Karpas-422 (cell line): Measurements from ENCODE around the gene CCDC192. TPM values are rescaled to one million over a fixed set of nuclear protein-coding genes. Genes with fewer than 3 reads are reported as not detected.

ENCODE experiments used
- DNase-seq: peaks from one replicate; pipeline ENCODE4 v3.0.0-alpha.2; 2015
- H2AFZ ChIP-seq: fragments of 200-600 bp; sonication (generic); 2 replicates; pipeline ENCODE4 v1.6.1; 2014; ENCODE audit warnings: antibody characterized with exemption, low read length, mixed read lengths
- H3K27ac ChIP-seq: fragments of 200-600 bp; sonication (generic); 2 replicates; pipeline ENCODE4 v1.5.1; 2014; ENCODE audit warnings: mild to moderate bottlenecking, low read length, moderate library complexity
- H3K27me3 ChIP-seq: fragments of 200-600 bp; sonication (generic); 2 replicates; pipeline ENCODE4 v1.6.1; 2014; ENCODE audit warnings: low read length, mixed read lengths
- H3K36me3 ChIP-seq: fragments of 200-600 bp; sonication (generic); 2 replicates; pipeline ENCODE4 v1.6.1; 2014; ENCODE audit warnings: low read length, mixed read lengths; ENCODE audit not compliant: insufficient read depth
- H3K4me1 ChIP-seq: fragments of 200-600 bp; sonication (generic); 2 replicates; pipeline ENCODE4 v1.6.1; 2014; ENCODE audit warnings: mild to moderate bottlenecking, low read length, mixed read lengths
- H3K4me2 ChIP-seq: fragments of 200-600 bp; sonication (generic); 2 replicates; pipeline ENCODE4 v1.6.1; 2014; ENCODE audit warnings: low read length, low read depth, mild to moderate bottlenecking; ENCODE audit not compliant: poor library complexity, severe bottlenecking
- H3K4me3 ChIP-seq: fragments of 200-600 bp; sonication (generic); 2 replicates; pipeline ENCODE4 v1.5.1; 2014; ENCODE audit warnings: mild to moderate bottlenecking, antibody characterized with exemption, low read length, mixed read lengths
- H3K79me2 ChIP-seq: fragments of 200-600 bp; sonication (generic); 2 replicates; pipeline ENCODE4 v1.6.1; 2014; ENCODE audit warnings: mild to moderate bottlenecking, low read length, mixed read lengths
- H3K9ac ChIP-seq: fragments of 200-600 bp; sonication (generic); 2 replicates; pipeline ENCODE4 v1.6.0; 2014; ENCODE audit warnings: low read length
- H3K9me2 ChIP-seq: fragments of 200-600 bp; sonication (generic), shearing (Covaris generic); replicated peaks from 2 replicates; pipeline ENCODE4 v1.6.0; 2014; ENCODE audit warnings: mild to moderate bottlenecking, low read length, moderate library complexity; ENCODE audit not compliant: insufficient read depth
- H3K9me3 ChIP-seq: fragments of 300-700, 200-600 bp; sonication (generic); 2 replicates; pipeline ENCODE4 v1.6.1; 2014; ENCODE audit warnings: low read length, mixed read lengths
- H4K20me1 ChIP-seq: fragments of 200-600 bp; sonication (generic); 2 replicates; pipeline ENCODE4 v1.6.1; 2014; ENCODE audit warnings: mild to moderate bottlenecking, antibody characterized with exemption, low read length, low read depth; ENCODE audit not compliant: insufficient read depth
- total RNA-seq: library from RNA; depleted of rRNA; stranded (reverse); fragments of >200 nt; shearing (Covaris generic); gene quantifications from 2 replicates; pipeline ENCODE4 v1.2.3, GENCODE V29; 2014; ENCODE audit warnings: low replicate concordance

CCDC192 gene
- total RNA-seq, 1 experiment from 2014 or later = not detected

DNA sequence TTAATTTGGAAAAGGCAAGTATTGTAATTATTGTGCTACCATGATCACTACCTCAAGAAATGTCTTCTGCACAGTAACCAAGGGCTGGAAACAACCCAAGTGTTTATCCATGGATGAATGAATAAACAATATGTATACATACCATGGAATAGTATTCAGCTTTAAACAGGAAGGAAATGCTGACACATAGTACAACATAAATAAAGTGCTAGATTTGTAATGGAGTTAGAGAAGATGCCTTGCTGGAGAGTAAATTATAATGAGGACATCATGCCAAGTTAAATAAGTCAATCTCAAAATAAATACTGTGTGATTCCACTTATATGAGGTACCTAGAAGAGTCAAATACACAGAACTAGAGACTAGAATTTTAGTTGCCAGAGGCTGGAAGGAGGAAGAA is 160.0 kb downstream of the CCDC192 start:
- DNase-seq = no peak
- H3K79me2 ChIP-seq = no peaks in the 10 kb centered on the region
- no peaks in the 10 kb centered on the region for H3K27me3 ChIP-seq
- no peak overlapping the region for H3K4me2 ChIP-seq
- peak overlapping the region; percentile 24; the same call in 1 of the 2 replicates for H3K27ac ChIP-seq
- no peaks in the 10 kb centered on the region for H3K9me2 ChIP-seq
- no peak overlapping the region for H3K9ac ChIP-seq
- H2AFZ ChIP-seq = no peak overlapping the region
- H4K20me1 ChIP-seq = no peaks in the 10 kb centered on the region
- H3K4me1 ChIP-seq = peaks cover 67% of the 10 kb centered on the region
- no peak overlapping the region for H3K4me3 ChIP-seq
- no peaks in the 10 kb centered on the region for H3K36me3 ChIP-seq
- H3K9me3 ChIP-seq = no peaks in the 10 kb centered on the region

DNA sequence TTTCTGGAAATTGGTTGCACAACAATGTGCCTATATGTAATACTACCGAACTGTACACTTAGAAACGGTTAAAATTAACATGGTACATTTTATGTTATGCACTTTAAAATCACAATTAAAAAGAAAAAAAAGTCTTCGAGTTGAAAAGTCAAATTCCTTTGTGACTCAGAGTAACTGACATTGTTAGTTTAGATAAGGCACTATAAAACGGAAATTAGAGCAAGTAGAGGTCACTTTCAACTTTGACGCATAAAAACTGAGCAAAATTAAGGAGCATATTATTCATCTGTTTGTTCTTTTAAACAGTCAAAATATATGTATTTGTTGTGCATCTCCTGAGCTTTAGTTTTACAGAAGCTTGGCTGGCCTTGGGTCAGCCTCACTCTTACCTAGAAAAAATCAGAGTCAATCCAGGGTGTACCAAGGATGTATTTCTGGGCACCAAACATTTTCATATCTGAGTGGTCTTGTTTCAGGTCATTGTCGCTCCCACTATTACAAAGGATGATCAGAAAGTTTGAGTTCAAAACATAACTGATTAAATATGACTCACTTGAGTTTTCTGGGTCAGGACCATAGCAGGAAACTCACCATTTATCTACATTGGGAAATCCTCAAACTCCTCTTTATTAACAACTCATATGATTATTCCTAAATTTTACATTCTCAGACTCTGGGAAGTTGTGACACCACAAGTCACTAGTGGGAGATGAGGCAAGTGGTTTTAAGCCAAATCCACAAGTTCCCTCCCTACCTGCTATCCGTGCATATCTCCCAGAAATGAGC is 160.6 kb downstream of the CCDC192 start:
- H3K79me2 ChIP-seq = no peaks in the 10 kb centered on the region
- no peak for DNase-seq
- H3K9me2 ChIP-seq = no peaks in the 10 kb centered on the region
- no peak overlapping the region for H3K4me2 ChIP-seq
- no peak overlapping the region for H2AFZ ChIP-seq
- no peaks in the 10 kb centered on the region for H4K20me1 ChIP-seq
- H3K36me3 ChIP-seq = no peaks in the 10 kb centered on the region
- no peaks in the 10 kb centered on the region for H3K27me3 ChIP-seq
- no peaks in the 10 kb centered on the region for H3K9me3 ChIP-seq
- H3K9ac ChIP-seq = no peak overlapping the region
- no peak overlapping the region for H3K4me3 ChIP-seq
- H3K4me1 ChIP-seq = peaks cover 73% of the 10 kb centered on the region
- peak overlapping the region; percentile 5; the same call in 1 of the 2 replicates for H3K27ac ChIP-seq

- Histone ChIP-seq H3K4me3 (no peak overlapping the region), H3K9me3 (no peaks in the 10 kb centered on the region), H3K9ac (no peak overlapping the region), H3K36me3 (no peaks in the 10 kb centered on the region), H3K27ac (peak overlapping the region; percentile 5; the same call in 1 of the 2 replicates), H3K9me2 (no peaks in the 10 kb centered on the region), H3K79me2 (no peaks in the 10 kb centered on the region), H3K4me2 (no peak overlapping the region), H4K20me1 (no peaks in the 10 kb centered on the region), H3K4me1 (peaks cover 80% of the 10 kb centered on the region), H3K27me3 (no peaks in the 10 kb centered on the region), H2AFZ (no peak overlapping the region)
- no peak for DNase-seq
These were observed 161.3 kb downstream of the CCDC192 start for GRCh38 chr5:127864511-127864910.

DNA sequence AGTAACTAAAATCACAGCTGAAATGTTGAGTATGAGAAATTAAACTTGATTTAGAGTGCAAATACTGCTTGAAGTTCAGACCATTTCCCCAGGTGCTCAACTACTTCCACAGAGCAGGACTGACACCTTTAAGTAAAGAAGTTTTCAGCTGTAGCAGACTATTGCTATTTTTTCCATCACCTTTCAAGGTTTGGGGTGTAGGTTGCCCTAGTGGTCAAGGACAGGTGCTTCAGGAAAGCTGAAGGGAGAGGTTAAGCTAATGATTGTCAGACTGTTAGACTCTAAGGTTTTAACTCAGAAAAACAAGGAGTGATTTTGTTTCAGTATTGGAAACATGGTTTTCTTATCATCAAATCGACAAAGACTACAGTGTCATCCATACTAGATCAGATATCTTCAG is 162.1 kb downstream of the CCDC192 start:
- Histone ChIP-seq H3K27me3 (no peaks in the 10 kb centered on the region), H4K20me1 (no peaks in the 10 kb centered on the region), H3K9me3 (no peaks in the 10 kb centered on the region), H3K36me3 (no peaks in the 10 kb centered on the region), H3K4me2 (peak overlapping the region; percentile 67), H3K27ac (peak overlapping the region; percentile 92), H3K4me1 (peaks cover 87% of the 10 kb centered on the region), H2AFZ (no peak overlapping the region), H3K79me2 (no peaks in the 10 kb centered on the region), H3K9me2 (no peaks in the 10 kb centered on the region), H3K9ac (peak overlapping the region; percentile 12; the same call in 1 of the 2 replicates), H3K4me3 (no peak overlapping the region)
- peak; percentile 56 for DNase-seq

- Histone ChIP-seq H3K27me3 (no peaks in the 10 kb centered on the region), H3K79me2 (no peaks in the 10 kb centered on the region), H3K9ac (peak overlapping the region; percentile 62), H3K9me2 (no peaks in the 10 kb centered on the region), H2AFZ (no peak overlapping the region), H3K4me1 (peaks cover 93% of the 10 kb centered on the region), H3K27ac (peak overlapping the region; percentile 92), H3K36me3 (no peaks in the 10 kb centered on the region), H3K4me3 (peak overlapping the region; percentile 39), H3K4me2 (peak overlapping the region; percentile 67), H4K20me1 (no peaks in the 10 kb centered on the region), H3K9me3 (no peaks in the 10 kb centered on the region)
- DNase-seq = peak; percentile 92
These were observed 164.0 kb downstream of the CCDC192 start for GRCh38 chr5:127867022-127867783.

DNA sequence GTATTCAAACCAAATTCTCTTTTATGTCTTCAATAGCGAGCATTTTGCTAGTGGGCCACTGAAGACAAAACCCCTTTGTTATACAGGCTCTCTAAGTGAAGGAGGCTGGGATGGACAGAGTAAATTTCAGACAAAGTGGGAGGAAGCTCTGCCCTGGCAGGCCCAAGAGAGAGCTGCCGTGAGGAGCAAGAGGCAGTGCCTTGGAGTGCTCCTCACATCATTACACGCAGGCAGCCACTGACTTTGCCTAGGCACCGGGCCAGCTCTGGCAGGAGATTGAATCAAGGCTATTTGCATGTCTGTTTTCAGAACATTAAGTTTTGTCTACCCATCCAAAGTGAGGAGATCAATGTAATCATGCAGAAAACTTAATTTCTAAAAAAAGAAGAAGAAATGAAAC is 167.7 kb downstream of the CCDC192 start:
- DNase-seq = peak; percentile 97
- no peaks in the 10 kb centered on the region for H3K9me3 ChIP-seq
- peak overlapping the region; percentile 72 for H3K4me2 ChIP-seq
- no peaks in the 10 kb centered on the region for H3K79me2 ChIP-seq
- no peaks in the 10 kb centered on the region for H3K27me3 ChIP-seq
- no peaks in the 10 kb centered on the region for H4K20me1 ChIP-seq
- H3K9me2 ChIP-seq = no peaks in the 10 kb centered on the region
- H3K4me1 ChIP-seq = peaks cover 98% of the 10 kb centered on the region
- H3K9ac ChIP-seq = peak overlapping the region; percentile 70
- no peak overlapping the region for H2AFZ ChIP-seq
- no peaks in the 10 kb centered on the region for H3K36me3 ChIP-seq
- peak overlapping the region; percentile 97 for H3K27ac ChIP-seq
- peak overlapping the region; percentile 46 for H3K4me3 ChIP-seq

DNA sequence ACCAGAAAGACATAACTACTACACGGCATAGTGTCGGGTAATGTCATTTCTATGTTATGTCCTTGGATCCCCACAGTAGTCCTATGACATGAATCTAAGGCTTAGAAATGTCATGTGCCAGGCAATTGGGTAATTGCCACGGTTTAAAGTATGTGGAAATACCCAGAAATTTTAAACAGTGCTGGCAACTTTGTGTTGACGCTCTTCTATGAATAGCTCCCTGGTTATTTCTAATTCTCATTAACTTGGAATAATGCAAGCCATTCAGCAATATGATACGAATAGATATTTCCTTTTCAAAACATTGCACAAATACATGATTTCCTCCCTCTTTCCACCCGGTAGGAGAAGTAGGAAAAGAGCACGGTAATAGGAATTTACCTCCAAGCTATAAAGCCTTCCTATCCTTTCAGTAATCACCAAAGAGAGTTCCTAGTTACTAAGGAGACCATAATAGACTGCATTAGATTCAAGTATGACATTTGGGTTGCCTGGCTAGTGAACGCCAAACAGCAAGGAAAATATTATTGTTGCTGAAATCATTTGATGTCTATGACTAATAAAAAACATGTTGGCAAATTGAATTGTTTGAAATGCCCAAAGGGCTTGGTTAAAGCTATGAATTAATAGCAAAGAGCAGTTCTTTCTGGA is 168.4 kb downstream of the CCDC192 start:
- Histone ChIP-seq H3K27ac (peak overlapping the region; percentile 97), H4K20me1 (no peaks in the 10 kb centered on the region), H3K27me3 (no peaks in the 10 kb centered on the region), H3K4me2 (peak overlapping the region; percentile 72), H3K4me3 (peak overlapping the region; percentile 46), H3K4me1 (peaks cover 98% of the 10 kb centered on the region), H3K9me2 (no peaks in the 10 kb centered on the region), H3K9me3 (no peaks in the 10 kb centered on the region), H3K79me2 (peaks cover 2% of the 10 kb centered on the region; the same call in 1 of the 2 replicates), H2AFZ (no peak overlapping the region), H3K9ac (peak overlapping the region; percentile 70), H3K36me3 (no peaks in the 10 kb centered on the region)
- peak; percentile 72 for DNase-seq

GRCh38 chr5:127872494-127872893 is 169.3 kb downstream of the CCDC192 start:
- no peaks in the 10 kb centered on the region for H3K9me2 ChIP-seq
- no peaks in the 10 kb centered on the region for H3K36me3 ChIP-seq
- H3K4me1 ChIP-seq = peaks cover 98% of the 10 kb centered on the region
- H3K9me3 ChIP-seq = no peaks in the 10 kb centered on the region
- H3K4me2 ChIP-seq = peak overlapping the region; percentile 72
- H3K27me3 ChIP-seq = no peaks in the 10 kb centered on the region
- peaks cover 4% of the 10 kb centered on the region; the same call in 1 of the 2 replicates for H3K79me2 ChIP-seq
- DNase-seq = peak; percentile 70
- no peaks in the 10 kb centered on the region for H4K20me1 ChIP-seq
- H3K27ac ChIP-seq = peak overlapping the region; percentile 97
- H2AFZ ChIP-seq = no peak overlapping the region
- peak overlapping the region; percentile 46 for H3K4me3 ChIP-seq
- H3K9ac ChIP-seq = peak overlapping the region; percentile 70
